ENCODE measurements around the gene ATF5.

The ATF5 gene

GRCh38 chr19:49977076-49977475 lies 48.1 kb downstream of the ATF5 start:
- DNase-seq (ENCODE audit: low read depth), result no peak

GRCh38 chr19:49977881-49978280 lies 48.9 kb downstream of the ATF5 start:
- no peak for DNase-seq (ENCODE audit: low read depth)

- no peak for DNase-seq (ENCODE audit: low read depth)
Measured at GRCh38 chr19:49978324-49978723, 49.3 kb downstream of the ATF5 start.

GRCh38 chr19:49981603-49982593 lies 52.9 kb downstream of the ATF5 start:
- no peak for DNase-seq (ENCODE audit: low read depth)

Data from activated T-helper 9 cell treated with anti-CD3 and anti-CD28 coated beads, Interleukin-2, amount 50 U/mL, for 16 hours (primary cell).